ENCODE measurements around the gene TBATA.
"Not testable (repeated sequence)": the region's sequence is repeated elsewhere in the genome, so short reads cannot be mapped to it uniquely, and the experiment has no call there.

The TBATA gene

GRCh38 chr10:70768026-70768685 is 17.0 kb downstream of the TBATA start:
- H3K4ac ChIP-seq (ENCODE audit: low read depth, low read length); H2AK5ac ChIP-seq (ENCODE audit: low read length); H2AFZ ChIP-seq (ENCODE audit: insufficient read depth, low read length, poor library complexity); H4K12ac ChIP-seq (ENCODE audit: low read depth, low read length); H2BK120ac ChIP-seq (ENCODE audit: insufficient read depth, low read length, poor library complexity); H3K23ac ChIP-seq (ENCODE audit: low read length); H3K9me3 ChIP-seq (ENCODE audit: insufficient read depth, low read depth, low read length); H3K27ac ChIP-seq (ENCODE audit: low read depth, low read length); H3K14ac ChIP-seq (ENCODE audit: low read length); H3K36me3 ChIP-seq (ENCODE audit: control insufficient read depth in 1 of 2, insufficient read depth in 2 of 2, low read length in 2 of 2); H3K18ac ChIP-seq (ENCODE audit: low read length); H3K79me2 ChIP-seq (ENCODE audit: control insufficient read depth, insufficient read depth, low read length, poor library complexity); H2BK12ac ChIP-seq (ENCODE audit: low read length); H3K9ac ChIP-seq (ENCODE audit: low read length); H3K4me2 ChIP-seq (ENCODE audit: low read length); H3K79me1 ChIP-seq (ENCODE audit: low read length); DNase-seq; H3K4me1 ChIP-seq (ENCODE audit: control insufficient read depth in 1 of 2, insufficient read depth in 2 of 2, low read length in 2 of 2); H3K27me3 ChIP-seq (ENCODE audit: insufficient read depth, low read length); H4K8ac ChIP-seq (ENCODE audit: low read depth, low read length); H2BK5ac ChIP-seq (ENCODE audit: low read depth, low read length, poor library complexity); H3K4me3 ChIP-seq (ENCODE audit: low read depth, low read length); H4K91ac ChIP-seq (ENCODE audit: low read depth, low read length): not testable (repeated sequence)
- WGBS (ENCODE audit: extremely low coverage, insufficient coverage, insufficient read length): no CpG with 5 or more reads among the region's 6 CpGs

DNA sequence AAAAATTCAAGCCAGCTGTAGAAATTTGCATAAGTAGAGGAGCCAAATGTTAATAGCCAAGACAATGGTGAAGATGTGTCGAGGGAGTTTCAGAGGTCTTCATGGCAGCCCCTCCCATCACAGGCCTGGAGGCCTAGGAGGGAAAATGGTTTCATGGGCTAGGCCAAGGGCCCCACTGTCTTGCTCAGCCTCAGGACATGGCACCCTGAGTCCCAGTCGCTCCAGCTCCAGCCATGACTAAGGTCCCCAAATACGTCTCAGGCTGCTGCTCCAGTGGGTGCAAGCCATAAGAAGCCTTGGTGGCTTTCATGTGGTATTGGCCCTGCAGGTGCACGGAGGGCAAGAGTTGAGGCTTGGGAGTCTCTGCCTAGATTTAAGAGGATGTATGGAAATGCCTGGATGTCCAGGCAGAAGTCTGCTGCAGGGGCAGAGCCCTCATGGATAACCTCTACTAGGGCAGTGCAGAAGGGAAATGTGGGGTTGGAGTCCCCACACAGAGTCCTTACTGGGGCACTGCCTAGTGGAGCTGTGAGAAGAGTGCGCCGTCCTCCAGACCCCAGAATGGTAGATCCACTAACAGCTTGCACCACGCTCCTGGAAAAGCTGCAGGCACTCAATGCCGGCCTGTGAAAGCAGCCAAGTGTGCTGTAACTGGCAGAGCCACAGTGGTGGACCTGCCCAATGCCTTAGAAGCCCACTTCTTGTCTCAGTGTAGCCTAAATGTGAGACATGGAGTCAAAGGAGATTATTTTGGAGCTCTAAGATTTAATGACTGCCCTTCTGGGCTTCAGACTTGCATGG is 19.2 kb downstream of the TBATA start:
- Histone ChIP-seq H2AFZ (ENCODE audit: insufficient read depth, low read length, poor library complexity) (no peak overlapping the region), H3K4me3 (ENCODE audit: low read depth, low read length) (no peak overlapping the region), H3K36me3 (ENCODE audit: control insufficient read depth in 1 of 2, insufficient read depth in 2 of 2, low read length in 2 of 2) (no peaks in the 10 kb centered on the region), H4K91ac (ENCODE audit: low read depth, low read length) (no peak overlapping the region), H3K79me2 (ENCODE audit: control insufficient read depth, insufficient read depth, low read length, poor library complexity) (no peaks in the 10 kb centered on the region), H3K4ac (ENCODE audit: low read depth, low read length) (no peak overlapping the region), H3K23ac (ENCODE audit: low read length) (no peak overlapping the region), H2BK12ac (ENCODE audit: low read length) (no peak overlapping the region), H4K8ac (ENCODE audit: low read depth, low read length) (no peak overlapping the region), H3K4me1 (ENCODE audit: control insufficient read depth in 1 of 2, insufficient read depth in 2 of 2, low read length in 2 of 2) (no peaks in the 10 kb centered on the region), H2BK5ac (ENCODE audit: low read depth, low read length, poor library complexity) (no peak overlapping the region), H3K27ac (ENCODE audit: low read depth, low read length) (no peak overlapping the region), H3K79me1 (ENCODE audit: low read length) (no peaks in the 10 kb centered on the region), H3K14ac (ENCODE audit: low read length) (no peak overlapping the region), H3K18ac (ENCODE audit: low read length) (no peak overlapping the region), H2AK5ac (ENCODE audit: low read length) (no peak overlapping the region), H2BK120ac (ENCODE audit: insufficient read depth, low read length, poor library complexity) (no peak overlapping the region), H3K27me3 (ENCODE audit: insufficient read depth, low read length) (no peaks in the 10 kb centered on the region), H4K12ac (ENCODE audit: low read depth, low read length) (no peak overlapping the region), H3K4me2 (ENCODE audit: low read length) (no peak overlapping the region), H3K9ac (ENCODE audit: low read length) (no peak overlapping the region), H3K9me3 (ENCODE audit: insufficient read depth, low read depth, low read length) (peaks cover 5% of the 10 kb centered on the region)
- no CpG with 5 or more reads among the region's 8 CpGs for WGBS (ENCODE audit: extremely low coverage, insufficient coverage, insufficient read length)
- DNase-seq: no peak

- H3K14ac ChIP-seq (ENCODE audit: low read length): no peak overlapping the region
- H3K79me1 ChIP-seq (ENCODE audit: low read length): no peaks in the 10 kb centered on the region
- no peak overlapping the region for H4K8ac ChIP-seq (ENCODE audit: low read depth, low read length)
- H3K79me2 ChIP-seq (ENCODE audit: control insufficient read depth, insufficient read depth, low read length, poor library complexity): no peaks in the 10 kb centered on the region
- no peak overlapping the region for H4K12ac ChIP-seq (ENCODE audit: low read depth, low read length)
- H2BK12ac ChIP-seq (ENCODE audit: low read length): no peak overlapping the region
- no peak overlapping the region for H4K91ac ChIP-seq (ENCODE audit: low read depth, low read length)
- no CpG with 5 or more reads among the region's 3 CpGs for WGBS (ENCODE audit: extremely low coverage, insufficient coverage, insufficient read length)
- no peak overlapping the region for H3K4ac ChIP-seq (ENCODE audit: low read depth, low read length)
- no peak for DNase-seq
- H3K18ac ChIP-seq (ENCODE audit: low read length): no peak overlapping the region
- H2AK5ac ChIP-seq (ENCODE audit: low read length): no peak overlapping the region
- no peak overlapping the region for H2BK120ac ChIP-seq (ENCODE audit: insufficient read depth, low read length, poor library complexity)
- no peak overlapping the region for H3K27ac ChIP-seq (ENCODE audit: low read depth, low read length)
- no peaks in the 10 kb centered on the region for H3K4me1 ChIP-seq (ENCODE audit: control insufficient read depth in 1 of 2, insufficient read depth in 2 of 2, low read length in 2 of 2)
- no peak overlapping the region for H3K4me2 ChIP-seq (ENCODE audit: low read length)
- no peaks in the 10 kb centered on the region for H3K36me3 ChIP-seq (ENCODE audit: control insufficient read depth in 1 of 2, insufficient read depth in 2 of 2, low read length in 2 of 2)
- no peak overlapping the region for H3K9ac ChIP-seq (ENCODE audit: low read length)
- no peak overlapping the region for H3K23ac ChIP-seq (ENCODE audit: low read length)
- peaks cover 5% of the 10 kb centered on the region for H3K9me3 ChIP-seq (ENCODE audit: insufficient read depth, low read depth, low read length)
- H3K27me3 ChIP-seq (ENCODE audit: insufficient read depth, low read length): no peaks in the 10 kb centered on the region
- H2AFZ ChIP-seq (ENCODE audit: insufficient read depth, low read length, poor library complexity): no peak overlapping the region
- no peak overlapping the region for H3K4me3 ChIP-seq (ENCODE audit: low read depth, low read length)
- H2BK5ac ChIP-seq (ENCODE audit: low read depth, low read length, poor library complexity): no peak overlapping the region
These were observed 21.6 kb downstream of the TBATA start for GRCh38 chr10:70763567-70763966.

- H2BK12ac ChIP-seq (ENCODE audit: low read length): no peak overlapping the region
- H3K4me3 ChIP-seq (ENCODE audit: low read depth, low read length): no peak overlapping the region
- H3K79me2 ChIP-seq (ENCODE audit: control insufficient read depth, insufficient read depth, low read length, poor library complexity): no peaks in the 10 kb centered on the region
- no peak overlapping the region for H4K91ac ChIP-seq (ENCODE audit: low read depth, low read length)
- H4K8ac ChIP-seq (ENCODE audit: low read depth, low read length): no peak overlapping the region
- H3K4me2 ChIP-seq (ENCODE audit: low read length): no peak overlapping the region
- H3K14ac ChIP-seq (ENCODE audit: low read length): no peak overlapping the region
- H4K12ac ChIP-seq (ENCODE audit: low read depth, low read length): no peak overlapping the region
- no peak overlapping the region for H3K18ac ChIP-seq (ENCODE audit: low read length)
- H3K79me1 ChIP-seq (ENCODE audit: low read length): no peaks in the 10 kb centered on the region
- no peak overlapping the region for H3K9ac ChIP-seq (ENCODE audit: low read length)
- H3K23ac ChIP-seq (ENCODE audit: low read length): no peak overlapping the region
- H3K27me3 ChIP-seq (ENCODE audit: insufficient read depth, low read length): no peaks in the 10 kb centered on the region
- H3K9me3 ChIP-seq (ENCODE audit: insufficient read depth, low read depth, low read length): peaks cover 7% of the 10 kb centered on the region
- no peak overlapping the region for H2AFZ ChIP-seq (ENCODE audit: insufficient read depth, low read length, poor library complexity)
- no peaks in the 10 kb centered on the region for H3K36me3 ChIP-seq (ENCODE audit: control insufficient read depth in 1 of 2, insufficient read depth in 2 of 2, low read length in 2 of 2)
- H3K4me1 ChIP-seq (ENCODE audit: control insufficient read depth in 1 of 2, insufficient read depth in 2 of 2, low read length in 2 of 2): no peaks in the 10 kb centered on the region
- H3K27ac ChIP-seq (ENCODE audit: low read depth, low read length): no peak overlapping the region
- no peak overlapping the region for H3K4ac ChIP-seq (ENCODE audit: low read depth, low read length)
- H2BK5ac ChIP-seq (ENCODE audit: low read depth, low read length, poor library complexity): no peak overlapping the region
- WGBS (ENCODE audit: extremely low coverage, insufficient coverage, insufficient read length): no CpG with 5 or more reads among the region's 7 CpGs
- no peak for DNase-seq
- H2AK5ac ChIP-seq (ENCODE audit: low read length): no peak overlapping the region
- no peak overlapping the region for H2BK120ac ChIP-seq (ENCODE audit: insufficient read depth, low read length, poor library complexity)
These were observed 22.6 kb downstream of the TBATA start for GRCh38 chr10:70762441-70763175.

Measured in trophoblast cell (in vitro differentiated cells and primary cell).